MM.1S (cell line): ENCODE results near the gene PCGF5.

Source experiments
- DNase-seq: peaks from one replicate; pipeline ENCODE4 v3.0.0-alpha.2; 2015
- H2AFZ ChIP-seq: fragments of 300-600 bp; sonication (generic); 2 replicates; pipeline ENCODE4 v1.6.0; 2016; ENCODE audit warnings: antibody characterized with exemption, low read length
- H3F3A ChIP-seq: fragments of 300-600 bp; sonication (generic); 2 replicates; pipeline ENCODE4 v1.6.1; 2016; ENCODE audit warnings: mild to moderate bottlenecking, antibody characterized with exemption, low read length, moderate library complexity, mixed read lengths; ENCODE audit not compliant: insufficient read depth
- H3K27ac ChIP-seq: fragments of 300-600 bp; sonication (generic); 2 replicates; pipeline ENCODE4 v1.5.1; 2016; ENCODE audit warnings: mild to moderate bottlenecking, low read length
- H3K27me3 ChIP-seq: fragments of 300-600 bp; sonication (generic); replicated peaks from 2 replicates; pipeline ENCODE4 v1.6.0; 2016; ENCODE audit warnings: low read length; ENCODE audit not compliant: insufficient read depth
- H3K36me3 ChIP-seq: fragments of 300-600 bp; sonication (generic); replicated peaks from 2 replicates; pipeline ENCODE4 v1.6.1; 2016; ENCODE audit warnings: mild to moderate bottlenecking, low read length, mixed read lengths; ENCODE audit not compliant: insufficient read depth
- H3K4me1 ChIP-seq: fragments of 300-600 bp; sonication (generic); 2 replicates; pipeline ENCODE4 v1.6.1; 2016; ENCODE audit warnings: low read length, mixed read lengths
- H3K4me2 ChIP-seq: fragments of 300-600 bp; sonication (generic); 2 replicates; pipeline ENCODE4 v1.6.0; 2016; ENCODE audit warnings: low read depth, low read length
- H3K4me3 ChIP-seq: fragments of 300-600 bp; sonication (generic); 2 replicates; pipeline ENCODE4 v1.5.1; 2016; ENCODE audit warnings: low read length, mixed read lengths
- H3K79me2 ChIP-seq: fragments of 300-600 bp; sonication (generic); 2 replicates; pipeline ENCODE4 v1.6.1; 2016; ENCODE audit warnings: mixed run types, low read length, mixed read lengths
- H3K9ac ChIP-seq: fragments of 300-600 bp; sonication (generic); 2 replicates; pipeline ENCODE4 v1.6.1; 2016; ENCODE audit warnings: low read length, mixed read lengths
- H3K9me2 ChIP-seq: fragments of 300-600 bp; sonication (generic); replicated peaks from 2 replicates; pipeline ENCODE4 v1.6.1; 2016; ENCODE audit warnings: mild to moderate bottlenecking, low read length, mixed read lengths; ENCODE audit not compliant: insufficient read depth
- H3K9me3 ChIP-seq: fragments of 300-600 bp; sonication (generic); replicated peaks from 2 replicates; pipeline ENCODE4 v1.6.1; 2016; ENCODE audit warnings: mild to moderate bottlenecking, low read length, mixed read lengths; ENCODE audit not compliant: insufficient read depth
- H4K20me1 ChIP-seq: fragments of 300-600 bp; sonication (generic); 2 replicates; pipeline ENCODE4 v1.6.1; 2016; ENCODE audit warnings: mild to moderate bottlenecking, low read length, moderate library complexity, mixed read lengths; ENCODE audit not compliant: insufficient read depth
- CTCF ChIP-seq: fragments of 300-600 bp; sonication (generic); IDR thresholded peaks from 2 replicates; pipeline ENCODE4 v1.5.1; 2016; ENCODE audit warnings: antibody characterized with exemption, low read length, mixed read lengths
- EZH2 ChIP-seq: fragments of 300-600 bp; sonication (generic); optimal IDR thresholded peaks from 2 replicates; pipeline ENCODE3; 2017; ENCODE audit warnings: low read depth, mild to moderate bottlenecking, antibody characterized with exemption, low read length, mixed read lengths
- EZH2phosphoT487 ChIP-seq: fragments of 300-600 bp; sonication (generic); IDR thresholded peaks from 2 replicates; pipeline ENCODE4 v1.6.1; 2018; ENCODE audit warnings: antibody characterized with exemption, low read length

Gene PCGF5

GRCh38 chr10:91295346-91295745, 74.9 kb downstream of the PCGF5 start:
- Histone ChIP-seq H3K79me2 (no peaks in the 10 kb centered on the region), H3K9me2 (no peaks in the 10 kb centered on the region), H3K9me3 (no peaks in the 10 kb centered on the region), H3K36me3 (no peaks in the 10 kb centered on the region), H3K4me2 (no peak overlapping the region), H3F3A (no peaks in the 10 kb centered on the region), H2AFZ (no peak overlapping the region), H3K4me1 (peaks cover 11% of the 10 kb centered on the region; the same call in 1 of the 2 replicates), H3K27ac (no peak overlapping the region), H4K20me1 (no peaks in the 10 kb centered on the region), H3K27me3 (no peaks in the 10 kb centered on the region), H3K4me3 (no peak overlapping the region), H3K9ac (no peak overlapping the region)
- DNase-seq: no peak
- TF ChIP-seq EZH2 (no peak), EZH2phosphoT487 (no peak), CTCF (no peak)

GRCh38 chr10:91296471-91296870, 76.0 kb downstream of the PCGF5 start:
- DNase-seq: peak; percentile 20
- Histone ChIP-seq H3K36me3 (no peaks in the 10 kb centered on the region), H3K4me3 (no peak overlapping the region), H3K9me3 (no peaks in the 10 kb centered on the region), H3K27me3 (no peaks in the 10 kb centered on the region), H3F3A (no peaks in the 10 kb centered on the region), H3K9ac (no peak overlapping the region), H3K4me1 (peaks cover 11% of the 10 kb centered on the region; the same call in 1 of the 2 replicates), H3K9me2 (no peaks in the 10 kb centered on the region), H3K27ac (no peak overlapping the region), H3K79me2 (no peaks in the 10 kb centered on the region), H4K20me1 (no peaks in the 10 kb centered on the region), H2AFZ (no peak overlapping the region), H3K4me2 (no peak overlapping the region)
- TF ChIP-seq CTCF (peak; percentile 46), EZH2 (no peak)

- H3K27ac ChIP-seq: no peak overlapping the region
- DNase-seq: peak; percentile 82
- peak overlapping the region; percentile 67 for H3K4me2 ChIP-seq
- H3K79me2 ChIP-seq: no peaks in the 10 kb centered on the region
- no peak overlapping the region for H3K9ac ChIP-seq
- no peaks in the 10 kb centered on the region for H3K27me3 ChIP-seq
- no peaks in the 10 kb centered on the region for H3K36me3 ChIP-seq
- H3F3A ChIP-seq: no peaks in the 10 kb centered on the region
- TF ChIP-seq EZH2phosphoT487 (no peak), CTCF (peak; percentile 89), EZH2 (no peak)
- H3K4me1 ChIP-seq: peaks cover 11% of the 10 kb centered on the region; the same call in 1 of the 2 replicates
- peak overlapping the region; percentile 87 for H2AFZ ChIP-seq
- no peaks in the 10 kb centered on the region for H3K9me2 ChIP-seq
- no peaks in the 10 kb centered on the region for H4K20me1 ChIP-seq
- H3K4me3 ChIP-seq: peak overlapping the region; percentile 58
- H3K9me3 ChIP-seq: no peaks in the 10 kb centered on the region
Measured at GRCh38 chr10:91298224-91298871, 77.9 kb downstream of the PCGF5 start.
